COLO829 (cell line): ENCODE data around the gene PFDN1.
A peak's percentile ranks its signal among the peaks of the same experiment; 100 is the strongest.

Source experiments
- DNase-seq: peaks from one replicate; pipeline ENCODE4 v3.0.0; 2012; ENCODE audit warnings: low spot score

The PFDN1 gene

GRCh38 chr5:140296289-140296688 is 6.6 kb downstream of the PFDN1 start:
- no peak for DNase-seq

GRCh38 chr5:140295414-140295813 is 7.5 kb downstream of the PFDN1 start:
- no peak for DNase-seq

- no peak for DNase-seq
Observed at GRCh38 chr5:140294753-140295152, 8.1 kb downstream of the PFDN1 start.

GRCh38 chr5:140293849-140294100 is 9.1 kb downstream of the PFDN1 start:
- DNase-seq, result no peak

- no peak for DNase-seq
Observed at GRCh38 chr5:140293091-140293848, 9.6 kb downstream of the PFDN1 start.

GRCh38 chr5:140292212-140293036 is 10.5 kb downstream of the PFDN1 start:
- DNase-seq, result no peak

- DNase-seq, result no peak
Observed at GRCh38 chr5:140287801-140288521, 14.9 kb downstream of the PFDN1 start.

GRCh38 chr5:140286424-140286823 is 16.5 kb downstream of the PFDN1 start:
- DNase-seq, result no peak

- no peak for DNase-seq
Observed at GRCh38 chr5:140284013-140284412, 18.9 kb downstream of the PFDN1 start.

GRCh38 chr5:140282266-140282665 is 20.6 kb downstream of the PFDN1 start:
- DNase-seq, result no peak

- no peak for DNase-seq
Observed at GRCh38 chr5:140275837-140276236, 27.1 kb downstream of the PFDN1 start.

GRCh38 chr5:140273401-140273877 is 29.5 kb downstream of the PFDN1 start:
- DNase-seq, result no peak

GRCh38 chr5:140270008-140270407 is 32.9 kb downstream of the PFDN1 start:
- DNase-seq, result no peak

GRCh38 chr5:140267559-140268018 is 35.3 kb downstream of the PFDN1 start:
- no peak for DNase-seq

- no peak for DNase-seq
Observed at GRCh38 chr5:140267201-140267540, 35.7 kb downstream of the PFDN1 start.

GRCh38 chr5:140266471-140267200 is 36.3 kb downstream of the PFDN1 start:
- DNase-seq, result no peak

- DNase-seq, result no peak
Observed at GRCh38 chr5:140265845-140266244, 37.1 kb downstream of the PFDN1 start.

GRCh38 chr5:140262839-140263238 is 40.1 kb downstream of the PFDN1 start:
- DNase-seq, result no peak

GRCh38 chr5:140262221-140262620 is 40.7 kb downstream of the PFDN1 start:
- no peak for DNase-seq

GRCh38 chr5:140261403-140262171 is 41.3 kb downstream of the PFDN1 start:
- peak; percentile 91 for DNase-seq

GRCh38 chr5:140260089-140260656 is 42.7 kb downstream of the PFDN1 start:
- no peak for DNase-seq
